Ishikawa (cell line): ENCODE measurements around the gene TRIM71.

Experiments
- CEBPB ChIP-seq: IDR thresholded peaks from 2 replicates; pipeline ENCODE4 v1.6.1; 2012
- EGR1 ChIP-seq: IDR thresholded peaks from 2 replicates; pipeline ENCODE4 v1.6.1; 2012
- EP300 ChIP-seq: IDR thresholded peaks from 2 replicates; pipeline ENCODE4 v1.6.1; 2012; ENCODE audit warnings: borderline replicate concordance
- FOXM1 ChIP-seq: IDR thresholded peaks from 2 replicates; pipeline ENCODE4 v1.6.1; 2012; ENCODE audit warnings: low read depth, borderline replicate concordance
- MAX ChIP-seq: IDR thresholded peaks from 2 replicates; pipeline ENCODE4 v1.6.1; 2012
- NFIC ChIP-seq: IDR thresholded peaks from 2 replicates; pipeline ENCODE4 v1.6.1; 2012
- RAD21 ChIP-seq: IDR thresholded peaks from 2 replicates; pipeline ENCODE4 v1.6.1; 2012; ENCODE audit warnings: low read depth
- TAF1 ChIP-seq: IDR thresholded peaks from 2 replicates; pipeline ENCODE4 v1.6.1; 2012; ENCODE audit warnings: low read depth, mild to moderate bottlenecking
- TCF12 ChIP-seq: IDR thresholded peaks from 2 replicates; pipeline ENCODE4 v1.6.1; 2012; ENCODE audit warnings: low read depth
- TEAD4 ChIP-seq: IDR thresholded peaks from 2 replicates; pipeline ENCODE4 v1.6.1; 2012
- USF1 ChIP-seq: IDR thresholded peaks from 2 replicates; pipeline ENCODE4 v1.6.1; 2012
- ZBTB7A ChIP-seq: IDR thresholded peaks from 2 replicates; pipeline ENCODE4 v1.6.1; 2012; ENCODE audit warnings: low read depth

- TF ChIP-seq ZBTB7A: no peak
- no peak for TF ChIP-seq EP300
- TF ChIP-seq NFIC: no peak
- TF ChIP-seq MAX: no peak
- no peak for TF ChIP-seq CEBPB
- no peak for TF ChIP-seq RAD21
- TF ChIP-seq TCF12: no peak
- no peak for TF ChIP-seq TAF1
- TF ChIP-seq FOXM1: no peak
- no peak for TF ChIP-seq TEAD4
- no peak for TF ChIP-seq EGR1
- no peak for TF ChIP-seq USF1
Observed at GRCh38 chr3:32881624-32882023, 63.8 kb downstream of the TRIM71 start.
